ENCODE results near the gene IFNA16. TPM values are rescaled to one million over a fixed set of nuclear protein-coding genes. Genes with fewer than 3 reads are reported as not detected.
"Not testable (repeated sequence)": the region's sequence is repeated elsewhere in the genome, so short reads cannot be mapped to it uniquely, and the experiment has no call there.

Gene IFNA16
- not detected for total RNA-seq
- polyA plus RNA-seq, result not detected

DNA sequence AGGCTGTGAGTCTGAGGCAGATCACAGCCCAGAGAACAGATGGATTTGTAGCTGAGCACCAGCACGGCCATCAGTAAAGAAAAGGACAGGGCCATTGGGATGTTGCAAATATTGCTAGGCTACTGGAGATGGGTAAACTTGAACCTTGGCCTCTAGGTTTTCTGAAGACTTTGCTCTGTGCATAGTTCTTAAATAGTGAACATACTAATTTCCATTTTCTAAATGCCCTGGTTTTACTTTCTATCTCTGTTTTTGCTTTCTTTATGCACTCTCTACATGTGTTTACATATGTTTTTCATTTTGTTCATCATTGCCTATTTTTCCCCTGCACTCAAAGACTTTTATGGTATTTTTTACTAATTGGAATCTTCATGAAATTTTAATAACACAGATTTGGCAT lies at the start of gene IFNA16:
Gene IFNA16 (minus strand): TSS at position 101 of the 400 bp plus-strand sequence. CDS start 6 bp downstream, at position 95.
- DNase-seq (ENCODE audit: extremely low spot score); H3K4me3 ChIP-seq (ENCODE audit: low read depth, low read length); H3K4me1 ChIP-seq (ENCODE audit: insufficient read depth); H3K27ac ChIP-seq (ENCODE audit: low read depth); H3K36me3 ChIP-seq (ENCODE audit: insufficient read depth): not testable (repeated sequence)
- WGBS, result 95% methylated on average over 1 of the region's 1 CpG

DNA sequence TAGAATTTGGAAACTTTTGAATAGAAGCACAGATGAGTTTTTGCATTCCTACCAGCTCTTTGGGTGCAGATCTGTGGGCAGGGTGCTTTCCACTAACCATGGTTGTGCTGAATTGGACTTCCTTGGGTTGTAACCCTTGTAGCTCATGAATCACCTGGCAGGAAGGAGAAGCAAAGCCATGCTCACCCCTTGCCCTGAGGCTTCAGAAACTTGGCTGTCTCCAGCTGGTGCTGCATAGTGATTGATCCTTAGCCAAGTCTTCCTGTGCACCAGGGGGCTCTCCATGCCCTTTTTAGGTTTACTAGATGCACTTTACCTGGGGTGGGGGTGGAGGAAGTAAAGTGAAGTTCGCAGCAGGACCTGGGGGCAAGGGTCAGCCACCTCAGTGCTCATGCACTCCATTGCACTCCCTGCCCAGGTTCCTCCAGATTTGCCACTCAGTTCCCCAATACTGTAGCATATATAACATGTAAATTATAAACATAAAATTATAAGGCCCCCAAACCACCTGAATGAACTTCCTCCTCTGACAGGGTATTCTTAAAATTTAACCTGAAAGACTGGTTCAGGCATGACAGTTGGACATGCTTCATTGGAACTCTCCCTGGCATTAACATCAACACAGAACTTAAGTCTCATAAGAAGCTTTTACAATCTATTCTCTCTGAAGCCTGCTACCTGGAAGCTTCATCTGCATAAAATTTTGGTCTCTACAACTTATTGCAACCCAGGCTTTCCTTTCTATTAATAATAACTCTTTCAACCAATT lies 48.5 kb upstream of the IFNA16 start:
- DNase-seq (ENCODE audit: extremely low spot score), result no peak
- Histone ChIP-seq H3K36me3 (ENCODE audit: insufficient read depth) (no peaks in the 10 kb centered on the region), H3K4me3 (ENCODE audit: low read depth, low read length) (no peak overlapping the region), H3K27ac (ENCODE audit: low read depth) (no peak overlapping the region), H3K4me1 (ENCODE audit: insufficient read depth) (no peaks in the 10 kb centered on the region)
- 38% methylated on average over 1 of the region's 1 CpG for WGBS

DNA sequence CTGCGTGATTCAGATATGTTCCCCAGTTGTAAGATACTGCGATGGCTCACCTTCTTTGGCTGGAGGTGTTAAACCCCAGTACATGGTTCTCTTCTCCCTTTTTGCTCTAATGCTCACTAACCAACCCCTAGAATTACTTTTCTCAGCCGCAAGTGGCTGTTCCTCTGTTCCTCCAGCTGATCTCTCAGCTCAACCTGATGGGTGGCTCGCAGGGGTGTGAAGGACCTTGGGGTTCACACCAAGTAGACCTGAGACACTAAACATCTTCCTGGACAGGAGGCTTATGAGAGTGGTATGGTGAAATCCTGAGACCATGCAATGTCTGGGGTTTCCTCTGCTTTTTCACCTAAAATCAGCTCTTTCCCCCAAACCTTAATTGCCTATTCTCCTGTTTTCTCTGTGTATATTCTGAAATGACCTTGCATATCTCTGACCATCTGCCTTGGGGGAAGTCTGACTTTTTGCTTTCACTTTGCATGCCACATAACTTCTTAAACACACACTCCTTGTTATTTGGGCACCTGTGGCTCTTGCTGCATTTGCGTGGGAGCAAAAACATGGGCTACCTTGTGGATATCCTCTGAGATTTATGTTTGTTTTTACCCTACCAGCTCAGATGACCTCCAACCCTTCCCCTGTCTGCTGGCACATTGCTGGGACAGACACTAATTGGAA lies 38.6 kb upstream of the IFNA16 start:
- no peak for DNase-seq (ENCODE audit: extremely low spot score)
- H3K4me1 ChIP-seq (ENCODE audit: insufficient read depth), result no peaks in the 10 kb centered on the region
- WGBS, result 72% methylated on average over 5 of the region's 5 CpGs
- no peak overlapping the region for H3K27ac ChIP-seq (ENCODE audit: low read depth)
- no peaks in the 10 kb centered on the region for H3K36me3 ChIP-seq (ENCODE audit: insufficient read depth)
- H3K4me3 ChIP-seq (ENCODE audit: low read depth, low read length), result no peak overlapping the region

DNA sequence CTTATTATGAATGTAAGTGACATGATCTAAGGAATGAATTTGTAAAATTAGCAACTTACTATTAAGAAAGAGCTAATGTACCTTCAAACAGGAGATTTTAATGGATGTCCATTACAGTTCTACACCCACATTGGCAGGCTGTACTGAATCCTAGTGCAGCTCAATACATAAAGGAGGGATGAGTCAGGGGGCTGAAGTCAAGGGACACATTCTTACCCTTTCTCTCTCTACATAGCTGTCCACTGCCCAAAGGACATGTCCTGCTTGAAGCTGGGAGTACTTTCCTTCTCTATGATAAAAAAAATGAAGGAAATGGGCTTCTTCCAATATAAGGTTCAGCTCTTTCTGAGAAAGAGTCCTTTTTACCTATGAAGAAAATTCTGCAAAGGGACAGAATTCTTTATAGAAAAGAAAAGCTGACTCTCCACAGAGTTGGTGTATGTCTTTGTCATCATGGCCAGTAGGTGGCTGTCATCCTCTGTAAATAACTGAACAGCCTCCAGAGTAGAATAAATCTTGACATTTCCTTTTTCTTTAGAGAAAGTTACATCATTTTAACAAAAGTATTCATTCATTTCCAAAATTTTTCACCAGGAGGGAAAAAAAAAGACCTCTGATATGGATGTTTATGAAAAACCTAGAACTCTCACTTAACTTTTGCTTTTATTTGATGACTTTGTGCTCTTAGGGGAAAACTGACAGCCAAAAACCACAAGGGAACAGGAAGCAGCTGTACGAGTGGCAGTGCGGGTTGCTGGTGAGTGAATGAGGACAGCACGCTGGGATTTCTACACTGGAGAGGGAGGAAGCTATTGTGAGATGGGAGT lies 35.8 kb upstream of the IFNA16 start:
- under 1% methylated on average over 3 of the region's 3 CpGs for WGBS
- H3K4me1 ChIP-seq (ENCODE audit: insufficient read depth), result no peaks in the 10 kb centered on the region
- no peak for DNase-seq (ENCODE audit: extremely low spot score)
- no peak overlapping the region for H3K4me3 ChIP-seq (ENCODE audit: low read depth, low read length)
- H3K36me3 ChIP-seq (ENCODE audit: insufficient read depth), result no peaks in the 10 kb centered on the region
- no peak overlapping the region for H3K27ac ChIP-seq (ENCODE audit: low read depth)

DNA sequence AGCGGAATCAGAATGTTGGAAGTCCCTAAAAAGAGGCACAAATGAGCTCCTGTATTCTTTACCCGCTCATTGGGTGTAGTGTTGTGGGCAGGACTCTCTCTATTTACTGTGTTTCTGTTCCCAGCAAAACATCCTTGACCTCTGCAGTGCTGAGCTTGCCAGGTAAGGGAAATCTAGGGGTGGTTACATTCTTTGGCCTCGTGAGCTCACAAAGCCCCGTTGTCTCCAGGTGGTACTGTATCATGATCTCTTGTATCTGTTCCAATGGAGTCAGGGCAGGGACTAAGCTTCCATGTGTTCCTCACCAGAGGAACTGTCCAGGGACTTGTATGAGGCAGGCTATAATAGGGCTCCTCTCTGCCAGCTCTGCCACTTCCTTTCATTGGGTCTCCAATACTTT lies 34.5 kb upstream of the IFNA16 start:
- Histone ChIP-seq H3K4me3 (ENCODE audit: low read depth, low read length) (no peak overlapping the region), H3K4me1 (ENCODE audit: insufficient read depth) (no peaks in the 10 kb centered on the region), H3K27ac (ENCODE audit: low read depth) (no peak overlapping the region), H3K36me3 (ENCODE audit: insufficient read depth) (no peaks in the 10 kb centered on the region)
- no peak for DNase-seq (ENCODE audit: extremely low spot score)
- 64% methylated on average over 4 of the region's 4 CpGs for WGBS

DNA sequence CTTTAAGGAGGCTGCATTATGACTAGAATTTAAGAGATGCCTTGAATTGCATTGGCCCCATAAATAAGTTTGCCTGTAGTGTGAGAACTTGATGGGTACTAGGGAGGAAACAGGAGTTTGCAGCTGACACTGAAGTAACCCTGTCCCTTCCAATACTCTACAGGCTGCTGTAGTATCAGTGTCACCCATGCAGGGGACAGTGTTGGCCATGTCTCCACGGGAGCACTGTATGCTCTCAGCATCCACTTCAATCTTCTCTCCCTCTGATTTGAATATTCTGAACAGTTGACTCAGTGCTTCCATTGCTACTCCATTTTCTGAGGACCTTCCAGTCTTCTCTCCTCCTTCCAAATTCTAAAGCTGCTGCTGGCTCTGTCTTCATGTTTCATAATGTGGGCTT lies 34.1 kb upstream of the IFNA16 start:
- H3K4me1 ChIP-seq (ENCODE audit: insufficient read depth), result no peaks in the 10 kb centered on the region
- no peak overlapping the region for H3K27ac ChIP-seq (ENCODE audit: low read depth)
- no peaks in the 10 kb centered on the region for H3K36me3 ChIP-seq (ENCODE audit: insufficient read depth)
- WGBS, result 36% methylated on average over 1 of the region's 1 CpG
- DNase-seq (ENCODE audit: extremely low spot score), result no peak
- no peak overlapping the region for H3K4me3 ChIP-seq (ENCODE audit: low read depth, low read length)

DNA sequence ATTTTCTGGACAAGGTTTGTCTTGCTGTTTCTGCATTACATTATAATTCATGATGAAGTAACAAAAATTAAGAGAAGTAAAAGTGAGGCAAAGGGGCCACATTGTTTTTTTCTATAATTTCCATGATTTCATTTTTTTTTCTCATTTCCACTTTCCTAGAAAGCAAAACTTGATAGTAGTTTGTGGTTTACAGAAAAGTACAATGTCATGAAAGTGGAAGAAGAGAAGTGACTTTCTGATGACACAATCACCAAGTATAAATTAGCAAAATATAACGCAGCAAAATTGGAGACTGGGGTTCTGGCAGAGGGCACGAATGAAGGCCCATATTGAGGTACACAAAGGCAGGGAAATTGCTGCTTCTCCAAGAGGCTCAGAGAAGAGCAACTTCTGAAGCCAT lies 27.7 kb upstream of the IFNA16 start:
- H3K4me3 ChIP-seq (ENCODE audit: low read depth, low read length), result no peak overlapping the region
- H3K36me3 ChIP-seq (ENCODE audit: insufficient read depth), result no peaks in the 10 kb centered on the region
- no peaks in the 10 kb centered on the region for H3K4me1 ChIP-seq (ENCODE audit: insufficient read depth)
- WGBS, result 61% methylated on average over 2 of the region's 2 CpGs
- no peak for DNase-seq (ENCODE audit: extremely low spot score)
- no peak overlapping the region for H3K27ac ChIP-seq (ENCODE audit: low read depth)

DNA sequence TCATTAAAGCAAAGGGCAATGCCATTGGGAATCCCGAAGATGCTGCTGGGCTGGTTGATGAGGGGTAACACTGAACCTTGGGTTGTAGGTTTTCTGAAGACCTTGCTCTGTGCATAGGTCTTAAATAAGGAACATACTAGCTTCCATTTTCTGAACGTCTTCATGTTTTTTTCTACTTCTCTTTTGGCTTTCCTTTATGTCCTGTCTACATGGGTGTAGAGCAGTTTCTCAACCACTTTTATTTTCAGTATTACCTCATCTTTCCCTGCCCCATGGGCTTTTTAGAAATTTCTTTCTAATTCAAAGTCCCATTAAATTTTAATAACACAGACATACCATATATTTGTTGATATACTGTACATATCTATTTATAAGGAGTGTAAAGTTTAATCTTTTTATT lies 22.8 kb upstream of the IFNA16 start, which contains the start of gene IFNA14:
Gene IFNA14 (minus strand): TSS at position 95 of the 400 bp plus-strand sequence. CDS start 70 bp downstream, at position 25.
- DNase-seq (ENCODE audit: extremely low spot score), result no peak
- WGBS, result 79% methylated on average over 2 of the region's 2 CpGs
- no peaks in the 10 kb centered on the region for H3K4me1 ChIP-seq (ENCODE audit: insufficient read depth)

DNA sequence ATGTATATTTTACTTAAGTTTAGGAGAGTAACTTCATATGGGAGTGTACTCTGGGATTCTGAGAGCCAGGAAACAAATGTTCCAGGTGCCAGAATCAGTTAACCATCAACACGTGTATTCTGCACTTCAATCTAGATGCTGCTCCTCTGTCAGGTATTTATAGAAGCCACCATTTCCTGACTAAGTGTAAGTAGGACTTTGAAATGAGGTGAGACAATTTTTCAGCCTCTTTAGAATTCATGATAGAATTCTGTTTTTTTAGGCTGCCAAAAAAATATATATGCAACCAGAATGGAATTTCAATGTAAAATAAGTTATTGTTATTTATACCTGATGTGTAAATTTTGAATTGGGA lies 19.2 kb upstream of the IFNA16 start:
- not testable (repeated sequence) for H3K4me3 ChIP-seq (ENCODE audit: low read depth, low read length); H3K36me3 ChIP-seq (ENCODE audit: insufficient read depth); H3K27ac ChIP-seq (ENCODE audit: low read depth); H3K4me1 ChIP-seq (ENCODE audit: insufficient read depth); DNase-seq (ENCODE audit: extremely low spot score)
- WGBS, result 15% methylated on average over 1 of the region's 1 CpG

More for the DNA sequence above, 22.8 kb upstream of the IFNA16 start, which contains the start of gene IFNA14:
- H3K4me3 ChIP-seq (ENCODE audit: low read depth, low read length), result no peak within 1 kb of the TSS
- no peak within 1 kb of the TSS for H3K27ac ChIP-seq (ENCODE audit: low read depth)
- no peaks in the 10 kb centered on the region for H3K36me3 ChIP-seq (ENCODE audit: insufficient read depth)

DNA sequence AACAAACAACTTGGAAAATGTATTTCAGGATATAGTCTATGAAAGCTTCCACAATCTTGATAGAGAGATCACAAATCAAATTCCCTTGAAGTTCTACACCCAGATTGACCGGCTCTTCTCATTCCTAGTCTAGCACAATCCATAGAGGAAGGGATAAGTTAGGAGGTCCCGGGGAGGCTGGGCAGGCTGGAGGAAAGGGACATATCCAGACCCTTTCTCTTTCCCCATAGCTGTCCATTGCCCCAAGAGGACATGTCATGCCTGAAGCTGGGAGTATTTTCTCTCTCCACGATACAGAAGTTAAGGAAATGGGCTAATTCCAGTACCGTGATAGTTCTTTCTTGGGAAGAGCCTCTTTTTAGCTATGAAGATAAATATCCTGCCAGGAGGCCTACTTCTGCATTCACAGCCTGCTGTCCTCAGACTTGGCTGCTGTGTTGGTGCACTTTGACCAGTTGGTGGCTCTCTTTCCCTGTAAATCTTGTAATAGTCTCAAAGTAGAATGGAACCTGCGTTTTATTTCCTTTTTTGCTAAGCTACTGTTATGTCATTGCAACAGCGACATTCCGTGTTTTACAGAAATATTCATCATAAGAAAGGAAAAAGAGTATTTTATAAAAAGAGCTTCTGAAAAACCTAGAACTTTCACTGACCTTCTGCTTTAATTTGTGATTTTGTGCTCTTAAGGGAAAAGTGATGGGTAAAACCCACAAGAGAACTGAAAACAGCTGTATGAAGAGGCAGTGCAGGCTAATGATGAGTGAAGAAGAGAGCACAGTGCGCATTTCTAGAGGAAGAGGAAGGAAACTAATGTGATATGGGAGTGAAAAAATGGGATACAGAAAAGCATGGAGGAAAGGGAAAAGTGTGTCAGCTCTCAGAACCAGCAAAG lies 18.6 kb upstream of the IFNA16 start:
- not testable (repeated sequence) for H3K36me3 ChIP-seq (ENCODE audit: insufficient read depth); H3K4me3 ChIP-seq (ENCODE audit: low read depth, low read length); DNase-seq (ENCODE audit: extremely low spot score); H3K27ac ChIP-seq (ENCODE audit: low read depth); H3K4me1 ChIP-seq (ENCODE audit: insufficient read depth)
- 33% methylated on average over 8 of the region's 8 CpGs for WGBS

DNA sequence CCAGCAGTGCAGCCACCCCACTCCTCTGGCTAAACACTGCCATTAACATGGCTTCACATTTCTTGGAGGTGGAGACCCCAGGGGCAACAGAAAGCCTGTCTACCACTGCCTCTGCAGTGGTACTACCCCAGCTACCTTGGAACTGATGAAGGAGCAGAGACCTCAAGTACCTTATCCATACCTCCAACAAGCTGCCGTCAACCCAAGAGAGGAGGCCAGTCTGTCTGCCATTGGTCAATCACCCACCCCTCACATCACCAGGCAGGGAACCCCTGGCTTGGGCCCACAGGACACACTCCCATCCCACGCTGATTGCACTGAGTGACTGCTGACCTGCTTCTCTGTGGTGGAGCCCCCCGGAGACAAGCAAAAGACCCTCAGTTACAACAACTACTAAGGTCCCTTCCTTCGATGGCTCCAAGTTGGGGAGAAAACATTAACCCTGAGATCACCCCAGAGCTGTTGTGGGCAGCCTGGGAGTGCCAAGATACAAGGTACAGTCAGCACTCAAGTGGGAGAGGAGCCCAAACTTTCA lies 17.1 kb upstream of the IFNA16 start:
- 85% methylated on average over 4 of the region's 4 CpGs for WGBS
- Histone ChIP-seq H3K36me3 (ENCODE audit: insufficient read depth) (no peaks in the 10 kb centered on the region), H3K4me1 (ENCODE audit: insufficient read depth) (no peaks in the 10 kb centered on the region), H3K4me3 (ENCODE audit: low read depth, low read length) (no peak overlapping the region), H3K27ac (ENCODE audit: low read depth) (no peak overlapping the region)
- no peak for DNase-seq (ENCODE audit: extremely low spot score)

DNA sequence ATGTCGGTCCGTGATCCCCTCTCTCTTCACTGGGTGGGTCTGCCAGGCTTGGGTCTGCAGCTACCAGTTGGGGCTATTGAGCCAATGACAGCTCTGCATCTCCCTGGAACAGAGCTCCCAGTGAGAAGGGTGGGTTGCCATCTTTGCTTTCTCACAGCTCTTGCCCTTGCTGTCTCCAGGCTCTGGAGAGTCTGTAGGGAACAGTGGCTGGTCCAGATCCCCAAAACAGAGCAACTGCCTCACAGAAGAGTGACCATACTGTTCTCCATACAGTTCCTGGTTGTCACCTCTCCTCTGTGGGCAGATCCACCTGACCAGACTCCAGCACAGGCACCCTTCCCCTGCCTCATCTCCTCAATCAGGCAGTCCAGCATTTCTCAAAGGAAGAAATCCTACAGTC lies 16.1 kb upstream of the IFNA16 start:
- Histone ChIP-seq H3K4me3 (ENCODE audit: low read depth, low read length) (no peak overlapping the region), H3K4me1 (ENCODE audit: insufficient read depth) (no peaks in the 10 kb centered on the region), H3K36me3 (ENCODE audit: insufficient read depth) (no peaks in the 10 kb centered on the region), H3K27ac (ENCODE audit: low read depth) (no peak overlapping the region)
- no peak for DNase-seq (ENCODE audit: extremely low spot score)
- WGBS, result 91% methylated on average over 2 of the region's 2 CpGs

DNA sequence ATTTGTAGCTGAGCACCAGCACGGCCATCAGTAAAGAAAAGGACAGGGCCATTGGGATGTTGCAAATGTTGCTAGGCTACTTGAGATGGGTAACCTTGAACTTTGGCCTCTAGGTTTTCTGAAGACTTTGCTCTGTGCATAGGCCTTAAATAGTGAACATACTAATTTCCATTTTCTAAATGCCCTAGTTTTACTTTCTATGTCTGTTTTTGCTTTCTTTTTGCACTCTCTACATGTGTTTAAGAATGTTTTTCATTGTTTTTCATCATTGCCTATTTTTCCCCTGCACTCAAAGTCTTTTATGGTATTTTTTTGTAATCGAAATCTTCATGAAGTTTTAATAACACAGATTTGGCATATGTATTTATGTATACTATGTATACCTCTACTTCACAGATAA lies 11.0 kb upstream of the IFNA16 start, which contains the start of gene IFNA17:
Gene IFNA17 (minus strand): TSS at position 101 of the 400 bp plus-strand sequence. CDS start 49 bp downstream, at position 52.
- Histone ChIP-seq H3K36me3 (ENCODE audit: insufficient read depth) (no peaks in the 10 kb centered on the region), H3K4me1 (ENCODE audit: insufficient read depth) (no peaks in the 10 kb centered on the region), H3K4me3 (ENCODE audit: low read depth, low read length) (no peak within 1 kb of the TSS), H3K27ac (ENCODE audit: low read depth) (no peak within 1 kb of the TSS)
- no peak for DNase-seq (ENCODE audit: extremely low spot score)
- WGBS, result 69% methylated on average over 2 of the region's 2 CpGs

Data from urinary bladder (tissue), 4 donors.